GM12878 (cell line): Measurements from ENCODE around the gene PLPP7. TPM values are rescaled to one million over a fixed set of nuclear protein-coding genes. Genes with fewer than 3 reads are reported as not detected.

ENCODE experiments used
- ATAC-seq: fragments of 200-7000 bp; cut with Tn5 transposase; 3 replicates; pipeline ENCODE4 v1.9.1; 2020; ENCODE audit warnings: mild to moderate bottlenecking, moderate library complexity
- BruUV-seq: library from RNA; stranded (reverse); fragments of 400-500 nt; replicated peaks from 2 replicates; lab custom pipeline; 2021; lab: Mats Ljungman, UMichigan
- CTCF ChIA-PET: fragments of 300-600 bp; sonication (Branson Sonifier 250); formaldehyde crosslinking; extraction: SDS; loops from one replicate; lab custom pipeline; 2021; ENCODE audit warnings: inconsistent platforms; lab: Yijun Ruan, JAX
- POLR2A ChIA-PET: fragments of 350-600 bp; formaldehyde crosslinking; extraction: SDS; loops from one replicate; lab custom pipeline; 2021; ENCODE audit warnings: inconsistent platforms; lab: Charles Lee
- RAD21 ChIA-PET: fragments of 300-600 bp; sonication (Branson Sonifier 250); formaldehyde crosslinking; loops from one replicate; lab custom pipeline; 2023; ENCODE audit warnings: antibody characterized with exemption; ENCODE audit not compliant: unreplicated experiment; lab: Charles Lee
- SMC1A ChIA-PET: fragments of 300-600 bp; sonication (Branson Sonifier 250); formaldehyde crosslinking; loops from one replicate; lab custom pipeline; 2023; ENCODE audit not compliant: unreplicated experiment, uncharacterized antibody; lab: Charles Lee
- DNase-seq: peaks from one replicate; pipeline ENCODE4 v3.0.0-alpha.2; 2011; ENCODE audit warnings: low read depth, low spot score
- FAIRE-seq: peaks from 3 replicates; lab custom pipeline; 2011; peaks lifted over from hg19 to GRCh38; lab: Jason Lieb, UNC
- H2AFZ ChIP-seq: 2 replicates; pipeline ENCODE4 v1.6.0; 2011; ENCODE audit warnings: low read depth, low read length, control low read depth; ENCODE audit not compliant: control insufficient read depth
- H3K27ac ChIP-seq: 2 replicates; pipeline ENCODE4 v1.5.1; 2011; ENCODE audit warnings: control low read depth; ENCODE audit not compliant: control insufficient read depth, insufficient read depth
- H3K27me3 ChIP-seq, 2 experiments: replicated peaks in 1 of 2; 2 replicates each; pipeline versions ENCODE4 v1.6.0 to v1.6.1; 2011; ENCODE audit warnings: low read length in 1 of 2; ENCODE audit not compliant: control insufficient read depth in 2 of 2, insufficient read depth in 2 of 2
- H3K36me3 ChIP-seq, 2 experiments: 2 replicates each; pipeline ENCODE4 v1.5.1; 2011; ENCODE audit warnings: low read length in 1 of 2; ENCODE audit not compliant: control insufficient read depth in 2 of 2, insufficient read depth in 2 of 2
- H3K4me1 ChIP-seq: 2 replicates; pipeline ENCODE4 v1.6.1; 2011; ENCODE audit warnings: mild to moderate bottlenecking, low read length, moderate library complexity, mixed read lengths; ENCODE audit not compliant: control insufficient read depth, insufficient read depth
- H3K4me2 ChIP-seq: 2 replicates; pipeline ENCODE4 v1.6.0; 2011; ENCODE audit warnings: control low read depth; ENCODE audit not compliant: control insufficient read depth, insufficient read depth
- H3K4me3 ChIP-seq: fragments of 200-600 bp; sonication (generic); 2 replicates; pipeline ENCODE4 v1.5.1; 2016
- H3K79me2 ChIP-seq: 2 replicates; pipeline ENCODE4 v1.6.0; 2011; ENCODE audit warnings: low read length; ENCODE audit not compliant: control insufficient read depth, insufficient read depth
- H3K9ac ChIP-seq: 2 replicates; pipeline ENCODE4 v1.8.0; 2011; ENCODE audit warnings: low read length, control low read depth, mixed read lengths; ENCODE audit not compliant: control insufficient read depth, insufficient read depth
- H3K9me3 ChIP-seq: replicated peaks from 3 replicates; pipeline ENCODE4 v1.5.1; 2011; ENCODE audit warnings: mild to moderate bottlenecking, low read length; ENCODE audit not compliant: control insufficient read depth, insufficient read depth
- H4K20me1 ChIP-seq: 2 replicates; pipeline ENCODE4 v1.6.0; 2011; ENCODE audit not compliant: control insufficient read depth, insufficient read depth
- CBX3 ChIP-seq: fragments of 200-600 bp; sonication (generic); IDR thresholded peaks from 2 replicates; pipeline ENCODE4 v1.6.1; 2016; ENCODE audit warnings: low read depth, borderline replicate concordance
- CHD1 ChIP-seq: IDR thresholded peaks from 2 replicates; pipeline ENCODE4 v1.6.1; 2012; ENCODE audit warnings: low read depth, low read length, improper control_type of control experiment
- CHD2 ChIP-seq: IDR thresholded peaks from 2 replicates; pipeline ENCODE4 v1.6.1; 2011; ENCODE audit warnings: low read depth, low read length, improper control_type of control experiment, borderline replicate concordance
- EGR1 ChIP-seq, 2 experiments: IDR thresholded peaks; 1 replicate in 1 of 2; 2 replicates in 1 of 2; pipeline ENCODE4 v1.6.1; 2011 to 2012; ENCODE audit warnings: low read depth in 2 of 2, low read length in 2 of 2, borderline replicate concordance in 1 of 2, mild to moderate bottlenecking in 1 of 2, moderate library complexity in 1 of 2
- ESRRA ChIP-seq: IDR thresholded peaks from 2 replicates; pipeline ENCODE4 v1.6.1; 2012; ENCODE audit warnings: mild to moderate bottlenecking, low read length, improper control_type of control experiment
- KDM1A ChIP-seq: fragments of 200-600 bp; sonication (generic); IDR thresholded peaks from 2 replicates; pipeline ENCODE4 v1.6.1; 2016; ENCODE audit warnings: borderline replicate concordance
- KLF5 ChIP-seq: fragments of 450-650 bp; IDR thresholded peaks from 2 replicates; pipeline ENCODE4 v1.6.1; 2014; ENCODE audit warnings: mild to moderate bottlenecking; ENCODE audit not compliant: partially characterized antibody
- NFXL1 ChIP-seq: fragments of 450-650 bp; IDR thresholded peaks from 2 replicates; pipeline ENCODE4 v1.6.1; 2017; ENCODE audit warnings: antibody characterized with exemption, mild to moderate bottlenecking, borderline replicate concordance
- NR2F1 ChIP-seq: fragments of 450-650 bp; conservative IDR thresholded peaks from 2 replicates; pipeline ENCODE4 v1.6.1; 2017; ENCODE audit warnings: mild to moderate bottlenecking
- NRF1 ChIP-seq: conservative IDR thresholded peaks from 2 replicates; pipeline ENCODE4 v1.6.1; 2011; ENCODE audit warnings: mild to moderate bottlenecking, low read depth, low read length, improper control_type of control experiment
- SREBF1 ChIP-seq: IDR thresholded peaks from 2 replicates; pipeline ENCODE4 v1.6.1; 2012; ENCODE audit warnings: mild to moderate bottlenecking, low read length
- WGBS: methylation state at CpG from one replicate; pipeline ENCODE4 v1.1.6; 2016; ENCODE audit warnings: low lambda C conversion rate; ENCODE audit not compliant: insufficient replicate concordance, insufficient coverage; ENCODE audit errors: missing lambda C conversion rate; 5-methylcytosine and 5-hydroxymethylcytosine counted together
- in situ Hi-C: fragments of 300-500 bp; cut with MboI; formaldehyde crosslinking; loops from 9 replicates; pipeline ENCODE4 v1.14.3; 2018; ENCODE audit warnings: mixed read lengths
- intact Hi-C: fragments of 100-400 bp; cut with micrococcal nuclease; formaldehyde crosslinking; loops from one replicate; pipeline ENCODE4 v1.14.2; 2022; ENCODE audit not compliant: unreplicated experiment
- polyA plus RNA-seq, 11 experiments: library from polyadenylated mRNA; depleted of rRNA in 4 of 11; unstranded in 6 of 11; stranded (reverse) in 5 of 11; fragments of >200 nt; fragmentation: Nextera tagmentation in 4 of 11; fragmentation: Illumina TruSeq in 1 of 11; extraction: Ambion mirVana in 4 of 11; extraction: Trizol in 1 of 11; gene quantifications; 1 replicate in 1 of 11; 2 replicates in 10 of 11; pipeline versions ENCODE4 v1.2.1 to v1.2.3, GENCODE V29; 2011 to 2016; ENCODE audit warnings: inconsistent platforms in 2 of 11, missing spikeins in 2 of 11, low read depth in 1 of 11
- total RNA-seq, 4 experiments: library from RNA; depleted of rRNA in 3 of 4; stranded (reverse); fragments of >200 nt in 3 of 4; fragmentation: Illumina TruSeq in 1 of 4; extraction: Trizol in 1 of 4; gene quantifications; 2 replicates each; pipeline versions ENCODE4 v1.2.1 to v1.2.3, GENCODE V29; 2013 to 2021
- TF ChIP-seq, protein P1 (sequence below): fragments of 450-650 bp; IDR thresholded peaks from 2 replicates; pipeline ENCODE4 v1.6.1; 2014; ENCODE audit warnings: mild to moderate bottlenecking
- TF ChIP-seq, protein P2 (sequence below): fragments of 450-650 bp; IDR thresholded peaks from 2 replicates; pipeline ENCODE4 v1.6.1; 2017; ENCODE audit warnings: mild to moderate bottlenecking
- TF ChIP-seq, protein P3 (sequence below): fragments of 450-650 bp; IDR thresholded peaks from 2 replicates; pipeline ENCODE4 v1.6.1; 2017; ENCODE audit warnings: mild to moderate bottlenecking, moderate library complexity
- TF ChIP-seq, protein P4 (sequence below): IDR thresholded peaks from 2 replicates; pipeline ENCODE4 v1.6.1; 2011; ENCODE audit warnings: low read depth, mild to moderate bottlenecking, low read length, moderate library complexity, borderline replicate concordance; ENCODE audit errors: extremely low read depth

Gene PLPP7
- total and polyA plus RNA-seq, 10 of the 15 experiments (the other 5 are each of a cell fraction or from before 2014, with no cell fraction given), result 0.05 to 1.0 (median 0.40) TPM; not detected in 3

DNA sequence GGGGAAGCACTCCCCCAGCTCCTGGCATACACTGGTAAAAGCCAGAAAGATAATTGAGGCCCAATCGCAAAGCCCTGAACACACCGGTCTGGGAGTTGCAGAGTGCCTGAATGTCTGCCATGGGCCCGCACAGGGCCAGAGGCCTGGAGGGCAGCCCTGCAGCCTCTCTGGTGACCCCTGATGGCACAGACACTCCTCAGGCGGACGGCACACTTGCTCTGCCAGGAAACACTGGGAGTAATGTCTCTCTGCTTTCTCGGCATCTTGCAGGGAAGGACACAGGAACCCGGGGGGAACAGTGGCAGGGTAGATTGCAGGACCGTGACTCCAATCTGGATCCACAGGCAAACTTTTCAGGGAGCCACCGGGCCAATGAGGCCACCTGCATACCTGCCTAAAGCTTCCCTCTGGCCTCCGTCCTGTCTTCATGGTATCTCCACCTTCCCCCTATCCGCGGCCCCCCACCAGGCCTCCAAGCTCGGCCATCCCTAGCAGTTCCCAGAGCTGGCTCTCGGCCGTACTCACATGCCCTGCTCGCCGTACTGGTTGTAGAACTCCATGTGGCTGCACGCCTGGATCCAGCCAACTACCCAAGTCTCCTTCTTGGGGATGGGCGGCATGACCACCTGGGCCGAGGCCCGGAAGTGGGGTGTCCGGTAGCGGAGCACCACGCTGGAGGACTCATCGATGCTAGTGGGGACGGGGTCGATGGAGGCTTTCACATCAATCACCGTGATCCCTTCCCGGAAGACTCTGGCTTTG is 14.0 kb upstream of the PLPP7 start:
- Histone ChIP-seq H4K20me1 (no peaks in the 10 kb centered on the region), H3K4me1 (peaks cover 28% of the 10 kb centered on the region), H3K9me3 (no peaks in the 10 kb centered on the region), H3K4me3 (peak overlapping the region; percentile 99), H3K27ac (peak overlapping the region; percentile 99), H3K4me2 (peak overlapping the region; percentile 100), H3K9ac (peak overlapping the region; percentile 97), H3K27me3 (no peaks in the 10 kb centered on the region; a peak in 2 of 4 replicates), H3K36me3 (no peaks in the 10 kb centered on the region), H3K79me2 (peaks cover 67% of the 10 kb centered on the region), H2AFZ (peak overlapping the region; percentile 68)
- intact Hi-C loops, result loop anchor here (1.0 to 2.0 kb wide), 3 partner anchors 23 to 97 kb away; no protein-coding TSS in a partner anchor
- RAD21 ChIA-PET, result interaction anchor here (1.0 to 11.6 kb wide), 3 partner anchors 20 to 97 kb away, joined by 3 to 181 read pairs (median 35); no protein-coding TSS in a partner anchor
- in situ Hi-C loops, result no loop called here
- no peak for DNase-seq
- SMC1A ChIA-PET, result interaction anchor here (1.0 to 7.9 kb wide), 4 partner anchors 21 to 129 kb away, joined by 3 to 154 read pairs (median 10); no protein-coding TSS in a partner anchor
- POLR2A ChIA-PET, result interaction anchor here (0.9 to 11.3 kb wide), 3 partner anchors 21 to 39 kb away, joined by 3 to 267 read pairs (median 6); no protein-coding TSS in a partner anchor
- CTCF ChIA-PET, result interaction anchor here (0.9 to 9.8 kb wide), 6 partner anchors 12 to 205 kb away, joined by 3 to 151 read pairs (median 8); no protein-coding TSS in a partner anchor
- 1% methylated on average over 29 of the region's 29 CpGs for WGBS
- peak; percentile 68 for ATAC-seq
- no TSS peak for BruUV-seq
- FAIRE-seq, result peak; percentile 80
- TF ChIP-seq CBX3 (no peak), NFXL1 (peak; percentile 97), CHD2 (no peak), KDM1A (no peak), NRF1 (no peak), CHD1 (no peak), SREBF1 (no peak), ESRRA (no peak), EGR1 (IDR thresholded peaks at IDR 0.05; ENCODE audit: borderline replicate concordance in 1 of 2, low read depth in 2 of 2, low read length in 2 of 2) (no peak), NR2F1 (no peak; the same call in 1 of the 2 replicates), KLF5 (no peak)
- TF ChIP-seq, protein P1, sequence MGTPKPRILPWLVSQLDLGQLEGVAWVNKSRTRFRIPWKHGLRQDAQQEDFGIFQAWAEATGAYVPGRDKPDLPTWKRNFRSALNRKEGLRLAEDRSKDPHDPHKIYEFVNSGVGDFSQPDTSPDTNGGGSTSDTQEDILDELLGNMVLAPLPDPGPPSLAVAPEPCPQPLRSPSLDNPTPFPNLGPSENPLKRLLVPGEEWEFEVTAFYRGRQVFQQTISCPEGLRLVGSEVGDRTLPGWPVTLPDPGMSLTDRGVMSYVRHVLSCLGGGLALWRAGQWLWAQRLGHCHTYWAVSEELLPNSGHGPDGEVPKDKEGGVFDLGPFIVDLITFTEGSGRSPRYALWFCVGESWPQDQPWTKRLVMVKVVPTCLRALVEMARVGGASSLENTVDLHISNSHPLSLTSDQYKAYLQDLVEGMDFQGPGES, result no peak
- TF ChIP-seq, protein P2, sequence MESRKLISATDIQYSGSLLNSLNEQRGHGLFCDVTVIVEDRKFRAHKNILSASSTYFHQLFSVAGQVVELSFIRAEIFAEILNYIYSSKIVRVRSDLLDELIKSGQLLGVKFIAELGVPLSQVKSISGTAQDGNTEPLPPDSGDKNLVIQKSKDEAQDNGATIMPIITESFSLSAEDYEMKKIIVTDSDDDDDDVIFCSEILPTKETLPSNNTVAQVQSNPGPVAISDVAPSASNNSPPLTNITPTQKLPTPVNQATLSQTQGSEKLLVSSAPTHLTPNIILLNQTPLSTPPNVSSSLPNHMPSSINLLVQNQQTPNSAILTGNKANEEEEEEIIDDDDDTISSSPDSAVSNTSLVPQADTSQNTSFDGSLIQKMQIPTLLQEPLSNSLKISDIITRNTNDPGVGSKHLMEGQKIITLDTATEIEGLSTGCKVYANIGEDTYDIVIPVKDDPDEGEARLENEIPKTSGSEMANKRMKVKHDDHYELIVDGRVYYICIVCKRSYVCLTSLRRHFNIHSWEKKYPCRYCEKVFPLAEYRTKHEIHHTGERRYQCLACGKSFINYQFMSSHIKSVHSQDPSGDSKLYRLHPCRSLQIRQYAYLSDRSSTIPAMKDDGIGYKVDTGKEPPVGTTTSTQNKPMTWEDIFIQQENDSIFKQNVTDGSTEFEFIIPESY, result no peak
- TF ChIP-seq, protein P3, sequence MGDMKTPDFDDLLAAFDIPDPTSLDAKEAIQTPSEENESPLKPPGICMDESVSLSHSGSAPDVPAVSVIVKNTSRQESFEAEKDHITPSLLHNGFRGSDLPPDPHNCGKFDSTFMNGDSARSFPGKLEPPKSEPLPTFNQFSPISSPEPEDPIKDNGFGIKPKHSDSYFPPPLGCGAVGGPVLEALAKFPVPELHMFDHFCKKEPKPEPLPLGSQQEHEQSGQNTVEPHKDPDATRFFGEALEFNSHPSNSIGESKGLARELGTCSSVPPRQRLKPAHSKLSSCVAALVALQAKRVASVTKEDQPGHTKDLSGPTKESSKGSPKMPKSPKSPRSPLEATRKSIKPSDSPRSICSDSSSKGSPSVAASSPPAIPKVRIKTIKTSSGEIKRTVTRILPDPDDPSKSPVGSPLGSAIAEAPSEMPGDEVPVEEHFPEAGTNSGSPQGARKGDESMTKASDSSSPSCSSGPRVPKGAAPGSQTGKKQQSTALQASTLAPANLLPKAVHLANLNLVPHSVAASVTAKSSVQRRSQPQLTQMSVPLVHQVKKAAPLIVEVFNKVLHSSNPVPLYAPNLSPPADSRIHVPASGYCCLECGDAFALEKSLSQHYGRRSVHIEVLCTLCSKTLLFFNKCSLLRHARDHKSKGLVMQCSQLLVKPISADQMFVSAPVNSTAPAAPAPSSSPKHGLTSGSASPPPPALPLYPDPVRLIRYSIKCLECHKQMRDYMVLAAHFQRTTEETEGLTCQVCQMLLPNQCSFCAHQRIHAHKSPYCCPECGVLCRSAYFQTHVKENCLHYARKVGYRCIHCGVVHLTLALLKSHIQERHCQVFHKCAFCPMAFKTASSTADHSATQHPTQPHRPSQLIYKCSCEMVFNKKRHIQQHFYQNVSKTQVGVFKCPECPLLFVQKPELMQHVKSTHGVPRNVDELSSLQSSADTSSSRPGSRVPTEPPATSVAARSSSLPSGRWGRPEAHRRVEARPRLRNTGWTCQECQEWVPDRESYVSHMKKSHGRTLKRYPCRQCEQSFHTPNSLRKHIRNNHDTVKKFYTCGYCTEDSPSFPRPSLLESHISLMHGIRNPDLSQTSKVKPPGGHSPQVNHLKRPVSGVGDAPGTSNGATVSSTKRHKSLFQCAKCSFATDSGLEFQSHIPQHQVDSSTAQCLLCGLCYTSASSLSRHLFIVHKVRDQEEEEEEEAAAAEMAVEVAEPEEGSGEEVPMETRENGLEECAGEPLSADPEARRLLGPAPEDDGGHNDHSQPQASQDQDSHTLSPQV, result no peak
- TF ChIP-seq, protein P4, sequence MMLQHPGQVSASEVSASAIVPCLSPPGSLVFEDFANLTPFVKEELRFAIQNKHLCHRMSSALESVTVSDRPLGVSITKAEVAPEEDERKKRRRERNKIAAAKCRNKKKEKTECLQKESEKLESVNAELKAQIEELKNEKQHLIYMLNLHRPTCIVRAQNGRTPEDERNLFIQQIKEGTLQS, result no peak
